ENCODE results near the gene HEATR1.
"Not testable (repeated sequence)": the region's sequence is repeated elsewhere in the genome, so short reads cannot be mapped to it uniquely, and the experiment has no call there.

HEATR1 gene

GRCh38 chr1:236590553-236591150 is 13.7 kb downstream of the HEATR1 start:
- DNase-seq: no peak

DNA sequence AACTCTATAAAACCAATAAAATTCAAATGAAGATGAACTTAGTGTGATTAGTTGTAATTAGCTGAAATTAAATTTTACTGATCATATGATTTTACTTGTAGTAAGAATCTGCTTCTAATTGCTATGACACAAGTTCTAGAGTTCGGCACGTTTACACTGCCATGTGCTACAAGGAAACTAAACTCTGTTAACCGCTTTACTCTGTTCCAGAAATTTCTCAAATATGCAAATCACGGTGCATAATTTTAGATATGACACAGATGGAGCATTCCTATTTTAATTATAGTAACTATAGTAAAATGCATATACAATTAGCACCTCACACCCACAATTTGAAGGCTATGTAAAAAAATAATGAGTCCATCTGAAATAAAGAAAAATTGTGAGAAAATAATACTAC is 14.8 kb downstream of the HEATR1 start:
- DNase-seq: no peak

- DNase-seq: no peak
Measured at GRCh38 chr1:236581528-236581927, 22.8 kb downstream of the HEATR1 start.

DNA sequence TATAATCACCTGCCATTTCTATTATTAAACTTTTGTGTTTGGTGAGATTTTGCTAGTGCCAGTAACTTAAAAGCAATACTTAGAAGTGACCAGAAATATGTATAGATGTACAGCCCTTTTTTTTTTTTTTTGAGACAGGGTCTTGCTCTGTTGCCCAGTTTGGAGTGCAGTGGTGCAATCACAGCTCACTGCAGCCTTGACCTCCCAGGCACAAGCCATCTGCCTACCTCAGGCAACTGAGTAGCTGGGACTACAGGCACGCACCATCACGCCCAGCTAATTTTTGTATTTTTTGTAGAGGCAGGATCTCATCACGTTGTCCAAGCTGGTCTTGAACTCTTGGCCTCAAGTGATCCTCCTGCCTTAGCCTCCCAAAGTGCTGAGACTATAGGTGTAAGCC is 23.9 kb downstream of the HEATR1 start:
- not testable (repeated sequence) for DNase-seq

GRCh38 chr1:236578661-236579060 is 25.7 kb downstream of the HEATR1 start:
- DNase-seq: no peak

DNA sequence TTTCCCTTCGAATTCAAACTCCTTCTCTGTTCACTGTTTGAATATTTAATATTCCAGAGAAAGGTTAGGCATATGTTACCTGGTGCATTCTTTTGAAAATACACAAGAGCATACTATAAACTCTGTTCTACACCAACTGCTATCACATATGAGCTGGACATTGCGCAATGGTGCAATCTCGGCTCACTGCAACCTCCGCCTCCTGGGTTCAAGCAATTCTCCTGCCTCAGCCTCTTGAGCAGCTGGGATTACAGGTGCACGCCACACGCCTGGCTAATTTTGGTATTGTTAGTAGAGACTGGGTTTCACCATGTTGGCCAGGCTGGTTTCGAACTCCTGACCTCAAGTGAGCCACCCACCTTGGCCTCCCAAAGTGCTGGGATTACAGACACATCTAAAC is 27.3 kb downstream of the HEATR1 start:
- DNase-seq: not testable (repeated sequence)

DNA sequence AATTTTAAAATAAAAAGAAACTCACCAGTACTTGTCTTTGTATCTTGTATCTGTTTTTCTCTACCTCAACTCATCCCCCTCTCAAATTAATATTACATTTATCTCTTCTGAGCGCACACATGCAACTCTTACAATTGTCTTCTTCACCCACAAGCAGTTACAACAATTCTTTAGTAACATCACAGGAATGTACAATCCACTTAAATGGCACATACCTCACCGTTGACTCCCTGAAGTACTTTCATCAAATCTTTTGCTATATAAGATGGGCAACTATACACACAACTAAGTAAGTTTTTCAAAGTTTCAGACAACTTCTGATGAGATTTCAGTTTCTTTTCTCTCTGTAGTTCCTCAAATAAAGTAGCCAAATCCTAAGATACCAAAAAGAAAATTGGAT is 28.3 kb downstream of the HEATR1 start:
- DNase-seq: no peak

DNA sequence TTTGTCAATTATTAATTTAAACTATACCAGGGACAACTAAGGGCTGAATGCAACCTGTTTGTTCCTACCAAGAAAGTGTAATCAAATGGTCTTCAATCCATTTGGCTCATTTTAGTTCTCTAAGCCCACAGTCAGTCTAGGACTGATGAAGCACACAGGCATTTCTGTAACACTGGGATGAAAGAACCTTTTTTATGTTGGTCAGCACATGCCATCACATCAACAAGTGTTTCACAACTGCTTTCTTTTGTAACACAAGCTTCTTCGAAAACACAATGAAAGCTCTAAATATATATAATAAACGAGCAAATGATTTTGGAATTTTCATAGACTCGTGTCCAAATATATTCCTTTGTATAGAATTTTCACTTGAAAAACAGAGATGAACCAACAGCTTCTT is 28.8 kb downstream of the HEATR1 start:
- DNase-seq: no peak

DNA sequence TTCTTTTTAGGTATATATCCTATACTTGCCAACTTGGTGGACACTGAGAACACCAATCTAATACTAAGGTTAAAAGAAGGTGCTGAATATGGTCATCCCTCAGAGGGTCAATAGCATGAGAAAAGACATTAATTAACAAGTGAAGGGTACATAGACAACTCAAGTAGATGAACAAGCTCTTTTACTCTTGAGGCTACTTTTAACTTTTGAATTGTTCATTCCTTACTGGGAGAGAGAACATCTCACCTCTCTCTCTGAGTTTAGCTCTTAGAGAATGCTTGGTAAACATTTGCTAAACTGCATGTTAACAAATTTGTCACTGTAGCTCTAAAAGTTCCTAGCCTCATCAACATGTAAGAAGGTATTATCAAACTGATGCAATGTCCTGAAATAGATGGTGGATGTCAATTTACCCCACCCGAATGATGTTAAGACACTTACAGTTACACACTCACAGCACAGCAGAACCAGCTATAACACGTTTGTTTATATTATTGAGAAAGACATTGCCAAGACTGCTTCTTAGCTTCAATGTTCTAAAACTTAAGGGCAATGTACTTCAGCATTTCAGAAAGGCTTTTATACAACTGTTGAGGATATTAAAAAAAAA is 35.9 kb downstream of the HEATR1 start:
- no peak for DNase-seq

DNA sequence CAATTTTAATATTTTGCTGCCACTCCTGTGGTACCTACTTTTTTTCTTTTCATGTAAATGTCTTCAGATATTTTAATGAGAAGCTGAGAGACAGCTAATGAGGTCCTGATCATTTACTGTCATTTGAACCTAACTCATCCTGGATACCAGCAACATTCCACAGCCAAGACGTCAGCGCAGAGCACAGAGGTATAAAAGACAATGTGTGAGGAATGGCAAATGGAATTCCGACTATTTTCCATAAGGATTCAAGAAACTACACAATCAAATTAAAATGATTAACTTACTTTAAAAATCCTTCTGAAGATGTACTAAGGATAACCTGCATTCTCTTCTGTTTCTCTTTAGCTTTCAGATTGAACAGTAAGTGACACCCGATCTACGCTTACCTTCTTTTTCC is 38.8 kb downstream of the HEATR1 start:
- DNase-seq: no peak

- DNase-seq: no peak
Measured at GRCh38 chr1:236561976-236562375, 42.3 kb downstream of the HEATR1 start.

DNA sequence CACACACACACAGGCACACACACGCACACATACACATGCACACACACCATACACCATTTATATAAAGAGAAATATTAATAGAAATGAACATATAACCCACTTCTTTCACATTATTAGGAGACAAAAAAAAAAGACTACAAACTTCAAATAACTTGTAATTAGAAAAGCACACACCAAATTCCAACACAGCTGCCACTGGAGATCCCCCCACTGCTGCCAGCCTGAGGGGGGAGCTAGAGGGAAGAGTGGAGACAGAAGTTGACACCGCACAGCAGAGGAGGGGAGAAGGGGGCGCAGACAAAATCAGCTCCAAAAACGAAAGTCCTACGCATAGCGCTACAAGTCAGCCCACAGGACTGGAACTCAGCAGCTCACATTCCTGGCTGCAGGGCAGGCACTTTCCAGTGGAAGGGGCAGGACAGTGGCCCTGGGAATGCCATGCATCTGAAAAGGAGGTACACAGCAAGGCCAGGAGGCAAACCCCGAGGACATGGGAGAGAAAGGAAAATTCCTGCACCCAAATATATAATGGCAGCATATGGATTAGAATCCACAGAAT is 44.0 kb downstream of the HEATR1 start:
- no peak for DNase-seq

DNA sequence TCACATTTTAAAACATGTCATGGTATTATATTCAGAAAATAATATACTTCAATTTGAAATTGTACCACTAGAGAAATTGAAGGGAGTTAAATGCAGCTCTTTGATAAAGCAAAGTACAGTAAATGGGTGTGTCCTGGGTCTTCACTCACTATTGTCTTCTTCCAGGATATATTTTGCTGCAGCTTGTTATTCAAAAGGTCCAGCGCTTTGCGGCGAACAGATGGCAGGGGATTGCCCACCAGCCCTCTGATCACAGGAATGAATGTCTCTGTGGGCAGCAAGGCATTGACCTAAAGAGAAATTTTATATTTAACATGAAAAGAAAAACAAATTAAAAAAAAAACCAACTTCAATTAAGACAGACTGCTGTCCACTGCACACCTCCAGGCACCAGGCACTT is 45.5 kb downstream of the HEATR1 start:
- DNase-seq: no peak

DNA sequence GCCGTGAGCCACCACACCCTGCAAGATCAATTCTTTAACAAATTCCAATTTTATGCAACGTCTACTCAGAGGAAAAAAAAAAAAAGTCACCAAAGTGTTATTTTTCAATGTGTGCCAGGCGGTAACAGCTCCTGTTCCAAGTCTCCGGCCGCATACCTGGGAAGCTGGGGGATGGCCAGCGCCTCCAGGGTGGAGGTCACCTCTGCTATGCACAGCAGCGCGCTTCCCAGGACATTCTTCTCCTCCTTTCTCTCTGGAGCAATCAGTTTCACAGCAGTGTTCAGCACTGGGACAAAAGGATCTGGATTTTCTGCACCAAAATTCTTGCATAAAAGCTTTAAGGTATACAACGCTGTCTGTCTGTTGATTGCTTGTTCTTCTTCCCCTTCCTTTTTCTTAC is 46.2 kb downstream of the HEATR1 start:
- DNase-seq: no peak

GRCh38 chr1:236556606-236557005 is 47.7 kb downstream of the HEATR1 start:
- no peak for DNase-seq

DNA sequence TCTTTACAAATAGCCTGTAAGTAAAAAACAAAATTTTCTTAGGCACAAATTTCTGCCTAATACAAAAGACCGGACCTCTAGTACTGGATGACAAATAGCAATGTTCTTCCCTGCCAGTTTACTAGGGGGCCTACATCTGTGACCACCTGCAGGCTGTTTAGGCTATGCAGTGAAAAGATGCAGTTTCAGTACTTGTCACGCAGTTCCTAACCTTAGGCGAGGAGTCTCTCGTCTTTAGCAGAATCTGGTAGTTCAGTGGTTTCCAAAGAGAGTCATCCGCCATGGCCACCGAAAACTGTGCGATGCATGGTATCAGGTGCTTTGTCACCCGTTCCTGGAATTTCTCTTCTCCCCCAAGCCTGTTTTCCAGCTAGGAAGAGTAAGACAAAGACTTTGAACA is 50.9 kb downstream of the HEATR1 start:
- no peak for DNase-seq

GRCh38 chr1:236552901-236553300 is 51.4 kb downstream of the HEATR1 start:
- DNase-seq: no peak

- no peak for DNase-seq
Measured at GRCh38 chr1:236552096-236552495, 52.2 kb downstream of the HEATR1 start.

- DNase-seq: no peak
Measured at GRCh38 chr1:236550961-236551851, 53.1 kb downstream of the HEATR1 start.

DNA sequence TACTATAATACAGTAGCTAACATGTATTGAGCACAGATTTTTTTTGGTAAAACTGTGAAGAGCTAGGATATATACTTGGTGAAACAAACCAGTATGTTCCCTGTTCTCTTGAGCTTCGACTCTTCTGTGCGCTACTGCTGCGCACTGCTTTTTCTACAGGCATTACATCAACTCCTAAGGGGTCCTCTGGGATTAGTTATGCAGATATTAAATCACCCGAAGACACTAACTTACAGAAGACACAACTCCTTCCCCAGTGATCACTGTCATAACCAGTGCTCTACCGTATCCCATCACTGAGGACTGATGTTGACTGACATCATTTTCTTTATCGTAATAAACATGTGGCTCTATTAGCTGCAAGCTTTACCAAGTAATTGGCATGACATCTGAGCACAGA is 55.9 kb downstream of the HEATR1 start:
- no peak for DNase-seq

- DNase-seq: no peak
Measured at GRCh38 chr1:236545621-236546169, 58.6 kb downstream of the HEATR1 start.

DNA sequence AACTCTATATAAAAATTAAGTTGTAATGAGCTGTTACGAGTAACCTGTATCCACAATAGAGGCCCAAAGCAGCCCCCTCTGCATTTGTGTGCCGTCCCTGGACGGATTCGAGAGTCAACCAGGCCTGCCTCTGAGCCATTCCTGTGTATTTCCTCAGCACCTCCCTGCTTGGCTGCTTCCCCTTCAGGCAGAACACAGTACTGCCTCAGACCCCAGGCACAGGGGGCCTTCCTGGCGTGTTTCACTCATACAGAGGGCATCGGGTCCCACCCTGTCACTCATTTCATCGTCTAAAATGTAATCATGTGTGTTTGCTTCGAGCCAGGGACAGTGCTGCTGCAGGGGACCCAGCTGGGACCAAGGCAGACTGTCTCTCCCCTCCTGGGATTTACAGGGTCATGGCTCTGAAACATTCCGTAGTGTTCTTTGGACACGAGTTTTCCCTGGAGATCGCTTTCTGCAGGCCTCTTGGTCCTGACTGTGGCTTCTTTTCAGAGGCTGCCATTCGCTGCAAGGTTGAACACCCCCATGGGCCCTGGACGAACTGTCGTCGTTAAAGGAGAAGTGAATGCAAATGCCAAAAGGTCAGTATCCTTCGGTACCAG is 61.1 kb downstream of the HEATR1 start:
- DNase-seq: no peak

GRCh38 chr1:236541710-236542109 is 62.6 kb downstream of the HEATR1 start:
- DNase-seq: no peak
